Stimulated activated CD8-positive, alpha-beta memory T cell treated with anti-CD3 and anti-CD28 coated beads, Interleukin-7, amount 100 ng/mL, for 4 hours (primary cell): ENCODE results near the gene ATN1.
"Not testable (repeated sequence)": the region's sequence is repeated elsewhere in the genome, so short reads cannot be mapped to it uniquely, and the experiment has no call there.

Experiments used
- DNase-seq, 2 donors: peaks; one replicate each; pipeline ENCODE4 v3.0.0-alpha.2; 2020; ENCODE audit warnings: low read depth in 2 of 2

Gene ATN1, protein sequence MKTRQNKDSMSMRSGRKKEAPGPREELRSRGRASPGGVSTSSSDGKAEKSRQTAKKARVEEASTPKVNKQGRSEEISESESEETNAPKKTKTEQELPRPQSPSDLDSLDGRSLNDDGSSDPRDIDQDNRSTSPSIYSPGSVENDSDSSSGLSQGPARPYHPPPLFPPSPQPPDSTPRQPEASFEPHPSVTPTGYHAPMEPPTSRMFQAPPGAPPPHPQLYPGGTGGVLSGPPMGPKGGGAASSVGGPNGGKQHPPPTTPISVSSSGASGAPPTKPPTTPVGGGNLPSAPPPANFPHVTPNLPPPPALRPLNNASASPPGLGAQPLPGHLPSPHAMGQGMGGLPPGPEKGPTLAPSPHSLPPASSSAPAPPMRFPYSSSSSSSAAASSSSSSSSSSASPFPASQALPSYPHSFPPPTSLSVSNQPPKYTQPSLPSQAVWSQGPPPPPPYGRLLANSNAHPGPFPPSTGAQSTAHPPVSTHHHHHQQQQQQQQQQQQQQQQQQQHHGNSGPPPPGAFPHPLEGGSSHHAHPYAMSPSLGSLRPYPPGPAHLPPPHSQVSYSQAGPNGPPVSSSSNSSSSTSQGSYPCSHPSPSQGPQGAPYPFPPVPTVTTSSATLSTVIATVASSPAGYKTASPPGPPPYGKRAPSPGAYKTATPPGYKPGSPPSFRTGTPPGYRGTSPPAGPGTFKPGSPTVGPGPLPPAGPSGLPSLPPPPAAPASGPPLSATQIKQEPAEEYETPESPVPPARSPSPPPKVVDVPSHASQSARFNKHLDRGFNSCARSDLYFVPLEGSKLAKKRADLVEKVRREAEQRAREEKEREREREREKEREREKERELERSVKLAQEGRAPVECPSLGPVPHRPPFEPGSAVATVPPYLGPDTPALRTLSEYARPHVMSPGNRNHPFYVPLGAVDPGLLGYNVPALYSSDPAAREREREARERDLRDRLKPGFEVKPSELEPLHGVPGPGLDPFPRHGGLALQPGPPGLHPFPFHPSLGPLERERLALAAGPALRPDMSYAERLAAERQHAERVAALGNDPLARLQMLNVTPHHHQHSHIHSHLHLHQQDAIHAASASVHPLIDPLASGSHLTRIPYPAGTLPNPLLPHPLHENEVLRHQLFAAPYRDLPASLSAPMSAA (N-terminal part only)

DNA sequence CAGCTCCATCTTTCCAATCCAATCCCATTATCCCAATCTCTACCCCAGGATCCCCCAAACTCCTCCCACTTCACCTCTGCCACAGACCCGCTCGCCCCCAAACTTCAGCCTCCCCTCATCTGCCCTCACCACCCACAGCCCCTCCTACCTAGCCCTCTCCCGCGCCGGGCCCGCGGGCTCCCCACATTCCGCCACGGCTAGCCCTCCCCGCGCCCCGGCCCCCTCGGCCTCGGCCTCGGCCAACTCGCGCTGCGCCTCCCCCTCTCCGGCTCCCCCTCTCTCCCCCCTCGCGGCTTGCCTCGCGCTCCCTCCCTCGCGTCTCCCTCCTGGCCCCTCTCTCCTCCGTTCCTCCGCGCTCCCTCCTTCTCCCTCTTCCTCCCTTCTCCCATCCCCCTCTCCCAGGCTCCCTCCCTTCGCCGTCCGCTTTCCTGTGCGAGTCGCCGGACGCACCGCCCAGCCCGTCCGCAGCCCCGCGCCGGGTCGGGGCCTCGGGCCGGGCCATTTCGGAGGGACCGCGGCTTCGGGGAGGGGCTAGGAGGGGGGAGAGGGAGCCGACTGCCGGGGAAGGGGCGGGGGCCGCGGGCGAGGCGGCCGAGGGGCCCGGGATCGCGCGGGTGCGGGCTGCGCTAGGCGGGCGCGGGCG, at the start of gene ATN1:
Gene ATN1 (plus strand): TSS at position 581 of the 643 bp plus-strand sequence. CDS start 6,043 bp downstream, outside the sequence.
- DNase-seq: peak in 1 of 2 donors; percentile 38

DNA sequence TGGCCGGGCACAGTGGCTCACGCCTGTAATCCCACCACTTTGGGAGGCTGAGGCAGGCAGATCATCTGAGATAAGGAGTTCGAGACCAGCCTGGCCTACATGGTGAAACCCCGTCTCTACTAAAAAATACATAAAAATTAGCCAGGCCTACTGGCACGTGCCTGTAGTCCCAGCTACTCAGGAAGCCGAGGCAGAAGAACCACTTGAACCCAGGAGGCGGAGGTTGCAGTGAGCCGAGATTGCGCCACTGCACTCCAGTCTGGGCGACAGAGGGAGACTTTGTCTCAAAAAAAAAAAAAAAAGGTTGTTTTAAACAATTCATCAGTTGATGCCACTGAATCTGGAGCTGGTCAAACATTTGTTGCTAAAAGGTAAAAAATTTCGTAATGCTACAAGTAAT, 47.9 kb upstream of the ATN1 start:
- not testable (repeated sequence) for DNase-seq

DNA sequence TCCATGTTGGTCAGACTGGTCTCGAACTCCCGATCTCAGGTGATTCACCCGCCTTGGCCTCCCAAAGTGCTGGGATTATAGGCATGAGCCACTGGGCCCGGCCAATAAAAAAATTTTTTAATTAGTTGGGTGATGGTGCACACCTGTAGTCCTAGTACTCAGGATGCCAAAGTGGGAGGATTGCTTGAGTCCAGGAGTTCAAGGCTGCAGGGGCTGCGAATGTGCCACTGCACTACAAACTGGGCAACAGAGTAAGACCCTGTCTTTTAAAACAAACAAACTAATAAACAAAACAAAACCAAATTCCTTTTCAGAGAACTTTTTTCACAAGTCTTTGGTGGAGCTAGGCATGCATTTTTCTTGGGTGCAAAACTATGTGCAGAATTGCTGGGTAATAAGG, 44.5 kb upstream of the ATN1 start:
- DNase-seq: no peak

DNA sequence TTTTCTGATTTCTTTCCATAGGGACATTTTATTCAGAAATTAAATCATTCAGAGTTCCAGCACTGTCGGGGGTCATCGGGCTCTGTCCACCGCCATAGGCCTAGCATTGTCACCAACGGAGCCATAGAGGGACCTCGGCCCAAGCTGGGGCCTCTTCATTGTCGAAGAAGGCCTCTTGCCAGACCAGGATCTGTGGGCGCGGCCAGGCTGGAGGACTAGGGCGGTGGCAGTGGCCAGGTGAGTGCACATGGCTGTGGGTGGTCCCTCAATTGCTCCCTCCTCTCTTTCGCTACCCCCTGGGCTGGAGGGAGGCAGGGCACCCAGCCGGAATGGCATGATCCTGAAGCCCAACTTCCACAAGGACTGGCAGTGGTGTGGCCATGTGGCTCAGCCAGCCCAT, 44.1 kb upstream of the ATN1 start:
- no peak for DNase-seq

DNA sequence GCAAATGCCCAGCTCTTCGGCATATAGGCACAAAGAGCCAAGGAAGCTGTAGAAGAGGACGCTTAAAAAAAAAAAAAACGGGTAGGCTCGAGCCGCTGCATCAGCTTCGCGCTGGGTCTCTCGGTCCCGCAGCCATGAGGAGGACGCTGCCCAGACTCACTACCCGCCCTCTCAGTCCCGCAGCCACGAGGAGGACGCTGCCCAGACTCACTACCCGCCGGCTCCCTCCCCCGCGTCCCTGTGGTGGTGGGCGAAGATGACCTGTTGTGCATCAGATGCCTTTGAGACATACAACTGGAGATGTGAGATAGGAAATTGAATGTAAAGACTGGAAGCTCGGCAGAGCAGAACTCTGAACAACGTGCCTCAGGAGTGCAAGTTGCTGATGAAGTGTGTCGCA, 43.2 kb upstream of the ATN1 start:
- DNase-seq: no peak

DNA sequence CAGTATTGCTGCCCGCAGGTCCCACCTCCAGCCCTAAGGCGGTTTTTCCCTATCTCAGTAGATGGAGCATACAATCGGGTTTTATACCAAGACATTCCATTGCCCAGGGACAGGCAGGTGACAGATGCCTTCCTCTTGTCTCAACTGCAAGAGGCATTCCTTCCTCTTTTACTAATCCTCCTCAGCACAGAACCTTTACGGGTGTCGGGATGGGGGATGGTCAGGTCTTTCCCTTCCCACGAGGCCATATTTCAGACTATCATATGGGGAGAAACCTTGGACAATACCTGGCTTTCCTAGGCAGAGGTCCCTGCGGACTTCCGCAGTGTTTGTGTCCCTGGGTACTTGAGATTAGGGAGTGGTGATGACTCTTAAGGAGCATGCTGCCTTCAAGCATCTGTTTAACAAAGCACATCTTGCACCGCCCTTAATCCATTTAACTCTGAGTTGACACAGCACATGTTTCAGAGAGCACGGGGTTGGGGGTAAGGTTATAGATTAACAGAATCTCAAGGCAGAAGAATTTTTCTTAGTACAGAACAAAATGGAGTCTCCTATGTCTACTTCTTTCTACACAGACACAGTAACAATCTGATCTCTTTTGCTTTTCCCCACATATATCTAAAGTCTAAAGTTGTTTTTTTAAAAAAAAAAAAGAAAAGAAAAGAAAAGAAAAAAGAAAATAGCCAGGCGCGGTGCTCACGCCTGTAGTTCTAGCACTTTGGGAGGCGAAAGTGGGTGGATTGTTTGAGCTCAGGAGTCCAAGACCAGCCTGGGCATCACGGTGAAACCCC, 41.4 kb upstream of the ATN1 start:
- DNase-seq: not testable (repeated sequence)

DNA sequence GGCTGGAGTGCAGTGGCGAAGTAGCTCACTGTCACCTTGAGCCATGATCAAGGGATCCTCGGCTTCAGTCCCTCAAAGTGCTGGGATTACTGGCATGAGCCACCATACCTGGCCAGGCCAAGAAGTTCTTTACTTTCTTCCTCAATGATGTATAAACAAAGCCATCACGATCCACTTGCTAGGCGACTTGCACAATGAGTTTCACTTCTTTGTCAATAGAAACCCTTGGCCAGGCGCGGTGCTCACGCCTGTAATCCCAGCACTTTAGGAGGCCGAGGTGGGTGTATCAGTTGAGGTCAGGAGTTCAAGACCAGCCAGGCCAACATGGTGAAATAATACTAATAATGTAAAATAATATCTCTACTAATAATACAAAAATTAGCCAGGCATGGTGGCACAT, 40.3 kb upstream of the ATN1 start:
- no peak for DNase-seq

DNA sequence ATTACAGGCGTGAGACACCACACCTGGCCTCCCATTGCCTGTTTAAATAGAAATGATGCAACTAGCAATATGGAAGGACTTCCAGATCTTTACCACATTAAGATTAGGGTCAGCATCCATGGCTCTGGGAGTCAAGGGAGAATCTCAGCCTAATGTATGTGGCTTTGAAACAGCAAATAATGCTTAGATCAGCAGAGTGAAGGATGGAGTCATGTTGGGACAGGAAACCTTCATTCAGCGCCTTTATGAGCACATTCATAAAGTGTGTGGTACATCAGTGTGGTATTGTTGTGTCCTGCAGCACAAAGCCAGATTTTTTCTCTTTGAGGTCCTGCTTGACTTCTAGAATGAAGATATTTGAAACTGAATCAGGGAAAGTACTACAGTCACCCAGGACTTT, 39.4 kb upstream of the ATN1 start:
- no peak for DNase-seq

DNA sequence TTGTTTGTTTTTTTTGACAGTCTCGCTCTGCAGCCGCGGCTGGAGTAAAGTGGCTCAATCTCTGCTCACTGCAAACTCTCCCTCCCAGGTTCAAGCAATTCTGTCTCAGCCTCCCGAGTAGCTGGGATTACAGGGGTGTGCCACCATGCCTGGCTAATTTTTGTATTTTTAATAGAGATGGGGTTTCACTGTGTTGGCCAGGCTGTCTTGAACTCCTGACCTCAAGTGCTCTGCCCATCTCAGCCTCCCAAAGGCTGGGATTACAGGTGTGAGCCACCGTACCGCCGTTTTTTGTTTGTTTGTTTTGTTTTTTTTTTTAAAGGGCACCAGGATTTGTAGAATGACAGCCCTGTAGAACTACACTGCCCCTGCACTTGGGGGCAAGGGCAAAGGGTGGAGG, 39.0 kb upstream of the ATN1 start:
- not testable (repeated sequence) for DNase-seq

DNA sequence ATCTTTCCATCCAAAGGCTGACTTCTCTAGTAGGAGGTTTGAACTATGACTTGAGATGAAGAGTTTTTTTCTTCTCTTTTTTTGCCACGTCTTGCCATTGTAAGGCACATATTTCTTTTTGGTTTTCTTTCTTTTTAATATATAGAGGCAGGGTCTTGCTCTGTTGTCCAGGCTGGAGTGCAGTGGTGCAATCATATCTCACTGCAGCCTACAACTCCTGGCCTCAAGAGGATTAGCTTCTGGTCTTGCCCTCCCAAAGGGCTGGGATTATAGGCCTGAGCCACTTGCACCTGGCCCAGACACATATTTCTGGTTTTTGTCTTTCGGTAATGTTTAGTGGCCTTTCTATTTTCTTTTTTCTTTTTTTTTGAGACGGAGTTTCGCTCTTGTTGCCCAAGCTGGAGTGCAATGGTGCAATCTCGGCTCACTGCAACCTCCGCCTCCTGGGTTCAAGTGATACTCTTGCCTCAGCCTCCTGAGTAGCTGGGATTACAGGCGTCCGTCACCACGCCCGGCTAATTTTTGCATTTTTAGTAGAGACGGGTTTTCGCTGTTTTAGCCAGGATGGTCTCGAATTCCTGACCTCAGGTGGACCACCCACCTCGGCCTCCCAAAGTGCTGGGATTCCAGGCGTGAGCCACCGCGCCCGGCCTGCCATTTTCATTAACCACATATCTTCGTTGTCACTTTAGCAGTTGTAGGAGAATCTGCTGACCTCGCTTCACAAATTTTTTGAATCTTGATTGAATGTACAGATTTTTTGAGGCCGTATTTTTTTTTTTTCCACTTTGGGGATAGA, 37.8 kb upstream of the ATN1 start:
- not testable (repeated sequence) for DNase-seq

DNA sequence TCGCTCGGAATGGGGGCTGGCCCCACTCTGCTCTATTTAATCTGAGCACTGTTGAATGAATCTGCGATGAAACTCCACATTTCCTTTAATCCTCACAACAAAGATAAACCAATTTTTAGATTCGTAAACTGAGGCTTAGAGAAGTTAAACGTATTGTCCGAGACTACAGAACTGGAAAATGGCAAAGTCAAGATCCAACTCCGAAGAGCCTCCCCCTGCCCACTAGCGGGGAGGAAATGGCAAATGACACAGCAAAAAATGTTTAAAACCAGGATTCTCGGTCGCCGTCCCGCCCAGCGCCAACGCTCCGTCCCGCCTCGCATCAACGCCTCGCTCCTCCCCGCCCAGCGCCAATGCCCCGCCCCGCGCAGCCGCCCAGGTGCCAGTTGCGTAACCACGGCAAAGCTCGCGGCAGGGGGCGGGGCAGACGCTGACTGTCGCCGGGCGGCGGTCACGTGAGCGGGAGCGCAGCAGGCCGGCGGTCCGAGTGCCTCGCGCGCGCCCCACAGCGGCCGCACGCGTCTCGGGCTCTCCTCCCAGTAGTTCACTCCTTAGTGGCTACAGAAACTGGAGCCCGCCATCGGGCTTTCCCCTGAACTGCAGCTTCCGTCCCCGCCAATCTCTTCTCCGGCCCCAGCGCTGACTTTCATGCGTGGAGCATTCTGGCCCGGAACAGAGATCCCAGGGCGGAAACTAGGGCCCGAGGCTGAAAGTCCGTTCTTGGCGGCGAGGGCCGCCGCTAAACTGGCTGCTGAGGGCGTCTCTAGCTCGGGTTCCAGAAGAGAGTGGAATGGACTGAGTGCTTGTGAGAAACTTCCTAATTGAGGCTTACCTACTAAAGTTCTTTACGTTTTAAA, 36.7 kb upstream of the ATN1 start:
- peak; percentile 95 to 99 for DNase-seq

DNA sequence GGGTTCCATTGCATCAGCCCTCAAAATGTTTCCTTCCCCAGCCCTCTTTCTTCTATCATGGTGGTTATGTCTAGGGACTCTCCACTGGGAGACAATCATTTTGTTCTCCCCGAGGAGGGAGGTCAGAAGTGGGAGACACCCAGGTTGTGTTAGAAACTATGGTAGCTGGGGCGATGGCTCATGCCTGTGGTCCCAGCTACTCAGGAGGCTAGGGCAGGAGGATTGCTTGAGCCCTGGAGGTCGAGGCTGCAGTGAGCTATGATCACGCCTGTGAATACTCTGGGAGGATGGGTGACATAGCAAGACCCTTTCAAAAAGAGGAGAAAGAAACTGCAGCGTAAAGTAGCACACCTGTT, 36.1 kb upstream of the ATN1 start:
- DNase-seq: no peak

DNA sequence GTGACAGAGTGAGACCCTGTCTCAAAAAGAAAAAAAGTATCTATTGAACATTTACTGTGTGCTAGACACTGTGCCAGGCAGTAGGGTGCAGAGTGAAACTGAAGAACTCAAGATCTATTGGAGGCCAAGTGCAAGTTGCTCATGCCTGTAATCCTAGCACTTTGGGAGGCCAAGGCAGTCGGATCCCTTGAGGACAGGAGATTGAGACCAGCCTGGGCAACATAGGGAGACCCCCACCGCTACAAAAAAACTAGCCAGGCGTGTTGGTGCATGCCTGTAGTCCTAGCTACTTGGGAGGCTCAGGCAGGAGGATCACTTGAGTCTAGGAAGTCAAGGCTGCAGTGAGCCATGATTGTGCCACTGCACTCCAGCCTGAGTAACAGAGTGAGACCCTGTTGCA, 35.1 kb upstream of the ATN1 start:
- DNase-seq: not testable (repeated sequence)

DNA sequence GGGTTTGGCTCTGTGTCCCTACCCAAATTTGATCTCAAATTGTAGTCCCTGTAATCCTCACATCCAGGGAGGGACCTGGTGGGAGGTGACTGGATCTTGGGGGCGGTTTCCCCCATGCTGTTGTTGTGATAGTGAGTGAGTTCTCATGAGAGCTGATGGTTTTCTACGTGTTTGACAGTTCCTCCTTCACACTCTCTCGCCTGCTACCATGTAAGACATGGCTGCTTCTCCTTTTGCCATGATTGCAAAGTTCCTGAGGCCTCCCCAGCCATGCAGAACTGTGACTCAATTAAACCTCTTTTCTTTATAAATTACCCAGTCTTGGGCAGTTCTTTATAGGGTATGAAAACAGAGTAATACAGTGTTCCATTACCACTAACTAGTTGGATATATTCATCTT, 33.4 kb upstream of the ATN1 start:
- no peak for DNase-seq

DNA sequence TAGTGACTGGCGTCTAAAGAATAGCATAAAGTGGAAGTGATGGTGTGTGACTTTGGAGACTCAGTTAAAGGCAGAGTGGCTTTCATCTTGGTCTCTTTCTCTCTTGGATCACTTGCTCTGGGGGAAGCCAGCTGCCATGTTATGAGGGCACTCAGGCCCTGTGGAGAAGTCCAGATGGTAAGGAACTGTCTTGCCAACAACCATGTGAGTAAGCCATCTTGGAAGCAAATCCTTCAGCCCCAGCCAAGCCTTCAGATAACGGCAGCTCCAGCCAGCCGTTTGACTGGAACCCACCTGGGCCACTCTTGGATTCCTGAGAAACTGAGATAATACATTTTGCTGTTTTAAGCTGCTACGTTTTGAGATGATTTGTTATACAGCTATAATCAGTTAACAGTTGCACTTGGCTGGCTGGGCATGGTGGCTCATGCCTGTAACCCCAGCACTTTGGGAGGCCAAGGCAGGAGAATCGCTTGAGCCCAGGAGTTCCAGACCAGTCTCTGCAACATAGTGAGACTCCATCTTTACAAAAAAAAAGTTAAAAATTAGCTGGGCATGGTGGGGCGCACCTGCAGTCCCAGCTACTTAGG, 30.8 kb upstream of the ATN1 start:
- no peak for DNase-seq

DNA sequence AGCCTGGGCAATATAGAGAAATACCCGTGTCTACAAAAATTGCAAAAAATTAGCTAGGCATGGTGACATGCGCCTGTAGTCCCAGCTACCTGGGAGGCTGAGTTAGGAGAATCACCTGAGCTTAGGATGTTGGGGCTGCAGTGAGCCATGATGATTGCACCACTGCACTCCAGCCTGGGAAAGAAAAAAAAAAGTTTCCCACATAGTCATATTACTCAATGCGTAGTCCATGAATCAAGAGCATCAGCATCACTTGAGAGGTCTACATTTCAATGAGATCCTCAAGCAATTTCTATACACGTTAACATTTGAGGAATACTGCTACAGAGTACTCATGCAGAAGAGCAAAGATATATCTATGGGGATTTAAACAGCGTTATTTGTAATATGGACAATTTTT, 28.3 kb upstream of the ATN1 start:
- DNase-seq: no peak

DNA sequence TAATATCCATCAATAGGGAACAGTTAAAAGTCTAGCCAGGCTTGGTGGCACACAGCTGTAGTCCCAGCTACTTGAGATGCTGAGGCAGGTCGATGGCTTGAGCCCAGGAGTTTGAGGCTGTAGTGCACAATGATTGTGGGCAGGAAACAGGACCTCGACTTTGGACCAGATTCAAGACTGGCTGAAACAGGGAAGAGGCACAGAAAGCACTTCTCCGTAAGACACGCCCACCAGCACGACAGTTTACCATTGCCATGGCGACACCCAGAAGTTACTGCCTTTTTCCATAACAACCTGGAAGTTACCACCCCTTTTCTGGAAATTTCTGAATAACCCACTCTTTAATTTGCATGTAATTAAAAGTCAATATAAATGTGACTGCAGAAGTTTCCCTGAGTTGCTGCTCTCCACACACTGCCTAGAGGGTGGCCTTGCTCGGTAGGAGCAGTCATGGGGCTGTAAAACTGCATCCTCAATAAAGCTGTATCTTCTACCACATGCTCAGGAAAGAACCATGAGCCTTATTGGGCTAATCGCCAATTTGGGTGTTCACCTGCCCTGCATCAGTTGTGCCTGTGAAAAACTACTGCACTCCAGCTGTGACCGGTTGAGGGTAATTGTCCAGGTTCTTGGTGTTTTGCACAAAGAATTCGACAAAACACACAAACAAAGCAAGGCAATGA, 27.8 kb upstream of the ATN1 start:
- DNase-seq: peak in 1 of 2 donors; percentile 33

DNA sequence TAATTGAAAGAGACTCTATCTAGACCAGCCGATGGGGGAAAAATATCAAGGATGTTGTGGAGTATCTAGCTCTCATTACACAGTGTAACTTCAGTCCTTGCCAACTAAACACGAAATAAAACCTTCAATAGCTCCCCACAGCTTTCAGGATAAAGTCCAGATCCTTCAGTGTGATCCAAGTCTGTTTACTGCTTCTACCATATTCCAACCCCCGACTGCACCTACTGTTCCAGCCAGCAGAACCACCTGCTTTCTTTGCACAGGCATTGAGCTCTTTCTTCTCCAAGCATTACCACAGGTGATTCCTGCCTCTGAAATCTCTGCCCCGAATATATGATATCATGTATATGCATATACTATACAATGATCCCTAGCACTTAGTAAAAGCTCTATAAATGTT, 25.3 kb upstream of the ATN1 start:
- DNase-seq: no peak
